Panc1 (cell line): Measurements from ENCODE around the gene TBL1Y. TPM values are rescaled to one million over a fixed set of nuclear protein-coding genes. Genes with fewer than 3 reads are reported as not detected.

Experiments used
- ATAC-seq: fragments of 200-7000 bp; cut with Tn5 transposase; 2 replicates; pipeline ENCODE4 v1.9.1; 2020; ENCODE audit warnings: mild to moderate bottlenecking, moderate library complexity
- BruUV-seq: library from RNA; stranded (reverse); fragments of 400-500 nt; replicated peaks from 2 replicates; lab custom pipeline; 2021; lab: Mats Ljungman, UMichigan
- CTCF ChIA-PET: fragments of 300-600 bp; sonication (Branson Sonifier 250); formaldehyde crosslinking; loops from one replicate; lab custom pipeline; 2022; ENCODE audit warnings: antibody characterized with exemption; lab: Charles Lee
- POLR2A ChIA-PET: fragments of 300-600 bp; sonication (Branson Sonifier 250); formaldehyde crosslinking; loops from one replicate; lab custom pipeline; 2022; ENCODE audit warnings: antibody characterized with exemption; lab: Charles Lee
- DNase-seq: peaks from one replicate; pipeline ENCODE4 v3.0.0-alpha.2; 2010; ENCODE audit warnings: low read depth, low spot score
- H3K27ac ChIP-seq: 2 replicates; pipeline ENCODE4 v1.5.1; 2011; ENCODE audit warnings: mild to moderate bottlenecking, low read length, inconsistent platforms
- H3K27me3 ChIP-seq: fragments of 200-500 bp; sonication (Bioruptor generic); 2 replicates; pipeline ENCODE4 v1.6.0; 2014; ENCODE audit warnings: low read length, inconsistent platforms; ENCODE audit not compliant: control insufficient read depth, insufficient read depth
- H3K36me3 ChIP-seq: fragments of 200-500 bp; sonication (Bioruptor generic); 2 replicates; pipeline ENCODE4 v1.5.1; 2014; ENCODE audit warnings: inconsistent platforms, mild to moderate bottlenecking, low read length, moderate library complexity; ENCODE audit not compliant: control insufficient read depth, insufficient read depth
- H3K4me1 ChIP-seq: 2 replicates; pipeline ENCODE4 v1.5.1; 2011; ENCODE audit warnings: inconsistent platforms, mild to moderate bottlenecking, low read length, moderate library complexity; ENCODE audit not compliant: control insufficient read depth, insufficient read depth
- H3K4me3 ChIP-seq, 2 experiments: 2 replicates each; pipeline ENCODE4 v1.5.1; 2011 to 2012; ENCODE audit warnings: low read depth in 2 of 2, low read length in 2 of 2, mild to moderate bottlenecking in 2 of 2, inconsistent platforms in 1 of 2, moderate library complexity in 1 of 2
- H3K9me3 ChIP-seq: fragments of 200-500 bp; sonication (Bioruptor generic); 2 replicates; pipeline ENCODE4 v1.5.1; 2014; ENCODE audit warnings: low read depth, mild to moderate bottlenecking, inconsistent platforms, low read length, moderate library complexity; ENCODE audit not compliant: control insufficient read depth, insufficient read depth
- POLR2AphosphoS5 ChIP-seq: IDR thresholded peaks from 2 replicates; pipeline ENCODE4 v1.6.1; 2012; ENCODE audit warnings: mild to moderate bottlenecking, low read depth, low read length, moderate library complexity
- SIN3A ChIP-seq: IDR thresholded peaks from 2 replicates; pipeline ENCODE4 v1.6.1; 2012; ENCODE audit warnings: low read depth, mild to moderate bottlenecking, low read length, moderate library complexity, borderline replicate concordance; ENCODE audit not compliant: insufficient read depth
- TCF7L2 ChIP-seq: IDR thresholded peaks from 2 replicates; pipeline ENCODE4 v1.6.1; 2011; ENCODE audit warnings: mild to moderate bottlenecking, low read depth, low read length, inconsistent platforms
- in situ Hi-C: cut with HindIII; loops from 2 replicates; pipeline ENCODE4 v1.10.0; 2016; ENCODE audit warnings: low sequenced_read_pairs, low pct_unique_long_range_greater_than_20kb
- intact Hi-C: fragments of 100-400 bp; cut with micrococcal nuclease; formaldehyde crosslinking; loops from one replicate; pipeline ENCODE4 v1.10.0; 2022; ENCODE audit not compliant: unreplicated experiment
- total RNA-seq: library from RNA; stranded (reverse); gene quantifications from one replicate; pipeline ENCODE4 v1.2.1, GENCODE V29; 2021; ENCODE audit not compliant: unreplicated experiment
- TF ChIP-seq, protein P1 (sequence below): fragments of 450-650 bp; IDR thresholded peaks from 2 replicates; pipeline ENCODE4 v1.5.1; 2017; ENCODE audit warnings: mild to moderate bottlenecking
- TF ChIP-seq, protein P2 (sequence below), 2 experiments: IDR thresholded peaks; 2 replicates each; pipeline ENCODE4 v1.6.1; 2011 to 2012; ENCODE audit warnings: low read depth in 2 of 2, control low read depth in 1 of 2, low read length in 1 of 2, mild to moderate bottlenecking in 1 of 2, moderate library complexity in 1 of 2; ENCODE audit not compliant: insufficient read depth in 1 of 2

Gene TBL1Y
- total RNA-seq, 1 experiment from 2014 or later: not detected

DNA sequence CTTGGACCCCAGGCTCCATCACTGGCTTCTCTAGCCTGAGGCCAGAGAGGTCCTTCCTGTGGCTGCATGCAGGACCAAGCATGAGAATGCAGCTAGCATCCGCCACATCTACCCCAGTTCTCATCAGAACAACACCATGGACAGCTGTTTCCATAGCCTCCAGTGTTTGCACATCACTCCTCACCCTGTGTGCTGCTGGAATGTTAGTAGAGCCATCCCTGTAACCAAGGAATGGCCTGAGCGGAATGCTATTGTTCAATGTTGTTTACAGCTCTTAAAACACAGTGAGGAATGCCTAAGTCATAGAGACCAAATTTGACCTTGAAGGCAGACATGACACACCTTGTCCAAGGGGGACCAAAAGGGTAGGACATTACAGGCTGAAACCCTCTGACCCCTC, 183.9 kb downstream of the TBL1Y start:
- ATAC-seq (no peak), DNase-seq (no peak)
- intact Hi-C loops: no loop called here
- H3K36me3 ChIP-seq: no peaks in the 10 kb centered on the region
- ChIA-PET CTCF (no interaction called here), POLR2A (no interaction called here)
- in situ Hi-C loops: no loop called here
- H3K27ac ChIP-seq: no peak overlapping the region
- no peaks in the 10 kb centered on the region for H3K4me1 ChIP-seq
- BruUV-seq: no TSS peak
- no peaks in the 10 kb centered on the region for H3K9me3 ChIP-seq
- no peaks in the 10 kb centered on the region for H3K27me3 ChIP-seq
- H3K4me3 ChIP-seq: no peak overlapping the region
- no peak for TF ChIP-seq POLR2AphosphoS5
- TF ChIP-seq SIN3A: no peak
- TF ChIP-seq, protein P1, sequence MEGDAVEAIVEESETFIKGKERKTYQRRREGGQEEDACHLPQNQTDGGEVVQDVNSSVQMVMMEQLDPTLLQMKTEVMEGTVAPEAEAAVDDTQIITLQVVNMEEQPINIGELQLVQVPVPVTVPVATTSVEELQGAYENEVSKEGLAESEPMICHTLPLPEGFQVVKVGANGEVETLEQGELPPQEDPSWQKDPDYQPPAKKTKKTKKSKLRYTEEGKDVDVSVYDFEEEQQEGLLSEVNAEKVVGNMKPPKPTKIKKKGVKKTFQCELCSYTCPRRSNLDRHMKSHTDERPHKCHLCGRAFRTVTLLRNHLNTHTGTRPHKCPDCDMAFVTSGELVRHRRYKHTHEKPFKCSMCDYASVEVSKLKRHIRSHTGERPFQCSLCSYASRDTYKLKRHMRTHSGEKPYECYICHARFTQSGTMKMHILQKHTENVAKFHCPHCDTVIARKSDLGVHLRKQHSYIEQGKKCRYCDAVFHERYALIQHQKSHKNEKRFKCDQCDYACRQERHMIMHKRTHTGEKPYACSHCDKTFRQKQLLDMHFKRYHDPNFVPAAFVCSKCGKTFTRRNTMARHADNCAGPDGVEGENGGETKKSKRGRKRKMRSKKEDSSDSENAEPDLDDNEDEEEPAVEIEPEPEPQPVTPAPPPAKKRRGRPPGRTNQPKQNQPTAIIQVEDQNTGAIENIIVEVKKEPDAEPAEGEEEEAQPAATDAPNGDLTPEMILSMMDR: no peak
- TF ChIP-seq TCF7L2: no peak
- TF ChIP-seq, protein P2, sequence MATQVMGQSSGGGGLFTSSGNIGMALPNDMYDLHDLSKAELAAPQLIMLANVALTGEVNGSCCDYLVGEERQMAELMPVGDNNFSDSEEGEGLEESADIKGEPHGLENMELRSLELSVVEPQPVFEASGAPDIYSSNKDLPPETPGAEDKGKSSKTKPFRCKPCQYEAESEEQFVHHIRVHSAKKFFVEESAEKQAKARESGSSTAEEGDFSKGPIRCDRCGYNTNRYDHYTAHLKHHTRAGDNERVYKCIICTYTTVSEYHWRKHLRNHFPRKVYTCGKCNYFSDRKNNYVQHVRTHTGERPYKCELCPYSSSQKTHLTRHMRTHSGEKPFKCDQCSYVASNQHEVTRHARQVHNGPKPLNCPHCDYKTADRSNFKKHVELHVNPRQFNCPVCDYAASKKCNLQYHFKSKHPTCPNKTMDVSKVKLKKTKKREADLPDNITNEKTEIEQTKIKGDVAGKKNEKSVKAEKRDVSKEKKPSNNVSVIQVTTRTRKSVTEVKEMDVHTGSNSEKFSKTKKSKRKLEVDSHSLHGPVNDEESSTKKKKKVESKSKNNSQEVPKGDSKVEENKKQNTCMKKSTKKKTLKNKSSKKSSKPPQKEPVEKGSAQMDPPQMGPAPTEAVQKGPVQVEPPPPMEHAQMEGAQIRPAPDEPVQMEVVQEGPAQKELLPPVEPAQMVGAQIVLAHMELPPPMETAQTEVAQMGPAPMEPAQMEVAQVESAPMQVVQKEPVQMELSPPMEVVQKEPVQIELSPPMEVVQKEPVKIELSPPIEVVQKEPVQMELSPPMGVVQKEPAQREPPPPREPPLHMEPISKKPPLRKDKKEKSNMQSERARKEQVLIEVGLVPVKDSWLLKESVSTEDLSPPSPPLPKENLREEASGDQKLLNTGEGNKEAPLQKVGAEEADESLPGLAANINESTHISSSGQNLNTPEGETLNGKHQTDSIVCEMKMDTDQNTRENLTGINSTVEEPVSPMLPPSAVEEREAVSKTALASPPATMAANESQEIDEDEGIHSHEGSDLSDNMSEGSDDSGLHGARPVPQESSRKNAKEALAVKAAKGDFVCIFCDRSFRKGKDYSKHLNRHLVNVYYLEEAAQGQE (IDR thresholded peaks at IDR 0.05; ENCODE audit: insufficient read depth in 1 of 2, low read depth in 2 of 2, low read length in 1 of 2): no peak

DNA sequence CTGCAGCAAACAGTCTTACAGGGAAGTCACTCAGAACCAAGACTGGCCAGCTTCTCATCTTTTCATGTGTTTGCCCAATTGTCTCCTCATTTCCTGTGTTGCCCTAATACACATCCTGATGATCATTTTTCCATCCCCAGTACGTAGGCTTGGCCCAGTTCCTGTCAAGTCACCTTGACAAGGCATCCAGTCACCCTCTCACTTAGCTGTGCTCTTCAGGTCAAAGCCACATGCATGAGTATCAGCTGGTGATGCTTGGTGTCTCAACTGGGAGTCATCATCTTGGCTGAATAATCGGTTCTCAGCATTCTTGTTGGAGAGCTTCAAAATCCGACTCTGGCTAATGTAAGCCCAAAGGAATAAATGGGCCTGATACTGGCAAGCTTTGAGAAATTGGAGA, 186.5 kb downstream of the TBL1Y start:
- ChIA-PET CTCF (no interaction called here), POLR2A (no interaction called here)
- DNase-seq (no peak), ATAC-seq (no peak)
- Histone ChIP-seq H3K9me3 (no peaks in the 10 kb centered on the region), H3K27ac (no peak overlapping the region), H3K4me3 (no peak overlapping the region), H3K36me3 (no peaks in the 10 kb centered on the region), H3K4me1 (no peaks in the 10 kb centered on the region), H3K27me3 (no peaks in the 10 kb centered on the region)
- no TSS peak for BruUV-seq
- intact Hi-C loops: no loop called here
- in situ Hi-C loops: no loop called here
- TF ChIP-seq SIN3A: no peak
- TF ChIP-seq, protein P1: no peak
- TF ChIP-seq POLR2AphosphoS5: no peak
- no peak for TF ChIP-seq TCF7L2
- TF ChIP-seq, protein P2 (IDR thresholded peaks at IDR 0.05; ENCODE audit: insufficient read depth in 1 of 2, low read depth in 2 of 2, low read length in 1 of 2): no peak
